B cell (primary cell): Measurements from ENCODE around the gene CEBPB.

Source experiments
- EZH2 ChIP-seq: IDR thresholded peaks from 2 replicates; pipeline ENCODE4 v1.6.1; 2012; ENCODE audit warnings: borderline replicate concordance, low read depth, mild to moderate bottlenecking, moderate library complexity, low read length; ENCODE audit not compliant: insufficient read depth, poor library complexity, severe bottlenecking
- TF ChIP-seq, protein P1 (sequence below): fragments of 200-600 bp; IDR thresholded peaks from one replicate; pipeline ENCODE4 v1.8.0; 2022; ENCODE audit warnings: antibody characterized with exemption, mild to moderate bottlenecking

DNA sequence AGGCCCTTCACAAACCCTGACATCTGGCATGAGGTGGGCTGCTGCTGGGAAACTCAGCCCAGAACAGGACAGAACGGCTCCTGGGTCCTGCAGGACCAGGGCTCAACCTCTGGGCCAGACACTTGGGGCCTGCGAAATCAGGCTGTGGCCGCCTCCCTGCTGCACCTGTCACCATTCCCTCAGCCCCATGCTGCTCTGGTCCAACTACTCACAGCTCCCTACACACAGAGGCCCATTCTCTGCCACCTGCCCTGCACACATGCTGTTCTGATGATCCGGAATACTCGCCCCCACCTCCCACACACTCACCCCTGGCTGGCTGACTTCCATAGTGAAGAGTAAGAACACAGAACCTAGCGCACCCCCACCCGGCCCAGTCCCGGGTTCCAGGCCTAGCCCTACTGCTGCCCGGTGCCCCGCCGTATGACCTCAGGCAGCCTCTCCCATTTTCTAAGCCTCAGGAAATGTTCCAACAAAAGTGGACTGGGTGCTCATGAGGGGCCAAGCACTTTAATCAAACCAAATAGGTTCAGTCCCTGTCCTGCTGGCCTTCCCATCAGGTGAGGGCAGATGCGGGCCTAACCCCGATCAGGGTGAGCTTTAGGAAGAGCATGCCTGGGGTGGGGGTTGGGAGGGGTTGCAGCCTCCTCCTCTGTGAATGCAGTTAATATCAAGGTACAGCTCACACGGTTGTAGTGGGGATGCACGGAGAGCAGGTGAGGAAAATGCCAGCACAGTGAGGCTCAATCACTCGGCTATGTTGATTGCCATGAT lies 41.0 kb upstream of the CEBPB start:
- TF ChIP-seq, protein P1, sequence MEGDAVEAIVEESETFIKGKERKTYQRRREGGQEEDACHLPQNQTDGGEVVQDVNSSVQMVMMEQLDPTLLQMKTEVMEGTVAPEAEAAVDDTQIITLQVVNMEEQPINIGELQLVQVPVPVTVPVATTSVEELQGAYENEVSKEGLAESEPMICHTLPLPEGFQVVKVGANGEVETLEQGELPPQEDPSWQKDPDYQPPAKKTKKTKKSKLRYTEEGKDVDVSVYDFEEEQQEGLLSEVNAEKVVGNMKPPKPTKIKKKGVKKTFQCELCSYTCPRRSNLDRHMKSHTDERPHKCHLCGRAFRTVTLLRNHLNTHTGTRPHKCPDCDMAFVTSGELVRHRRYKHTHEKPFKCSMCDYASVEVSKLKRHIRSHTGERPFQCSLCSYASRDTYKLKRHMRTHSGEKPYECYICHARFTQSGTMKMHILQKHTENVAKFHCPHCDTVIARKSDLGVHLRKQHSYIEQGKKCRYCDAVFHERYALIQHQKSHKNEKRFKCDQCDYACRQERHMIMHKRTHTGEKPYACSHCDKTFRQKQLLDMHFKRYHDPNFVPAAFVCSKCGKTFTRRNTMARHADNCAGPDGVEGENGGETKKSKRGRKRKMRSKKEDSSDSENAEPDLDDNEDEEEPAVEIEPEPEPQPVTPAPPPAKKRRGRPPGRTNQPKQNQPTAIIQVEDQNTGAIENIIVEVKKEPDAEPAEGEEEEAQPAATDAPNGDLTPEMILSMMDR, result no peak
- TF ChIP-seq EZH2, result no peak
